ENCODE measurements around the gene PEMT.

The PEMT gene

GRCh38 chr17:17518951-17519350 is 72.6 kb downstream of the PEMT start:
- TF ChIP-seq BCL11A (tag by site-specific recombination; IDR thresholded peaks at IDR 0.05; ENCODE audit: low read depth) (no peak), ZBTB21 (tag by site-specific recombination; IDR thresholded peaks at IDR 0.05) (no peak), SP3 (tag by site-specific recombination; IDR thresholded peaks at IDR 0.05) (no peak), IKZF3 (tag by site-specific recombination; IDR thresholded peaks at IDR 0.05) (no peak), ZNF704 (tag by site-specific recombination; IDR thresholded peaks at IDR 0.05) (no peak), ZNF248 (tag by site-specific recombination; IDR thresholded peaks at IDR 0.05) (no peak), SALL2 (tag by site-specific recombination; IDR thresholded peaks at IDR 0.05; ENCODE audit: borderline replicate concordance) (no peak), ZNF155 (tag by site-specific recombination; IDR thresholded peaks at IDR 0.05) (no peak), ZFP37 (tag by site-specific recombination; IDR thresholded peaks at IDR 0.05) (no peak), TSHZ1 (tag by site-specific recombination; IDR thresholded peaks at IDR 0.05; ENCODE audit: borderline replicate concordance) (no peak), ZNF398 (tag by site-specific recombination; IDR thresholded peaks at IDR 0.05) (no peak), ZNF239 (tag by site-specific recombination; IDR thresholded peaks at IDR 0.05) (no peak), ZNF514 (tag by site-specific recombination; IDR thresholded peaks at IDR 0.05) (no peak), ZNF645 (tag by site-specific recombination; IDR thresholded peaks at IDR 0.05) (no peak), ZNF623 (tag by site-specific recombination; IDR thresholded peaks at IDR 0.05) (no peak), ZNF302 (tag by site-specific recombination; IDR thresholded peaks at IDR 0.05; ENCODE audit: low read depth) (no peak), ZNF792 (tag by site-specific recombination; IDR thresholded peaks at IDR 0.05) (no peak)
- Histone ChIP-seq H3K4me3 (ENCODE audit: low read depth, low read length) (no peak overlapping the region), H3K9me3 (ENCODE audit: control insufficient read depth, insufficient read depth, low read depth, low read length) (no peaks in the 10 kb centered on the region), H3K36me3 (ENCODE audit: control insufficient read depth in 2 of 2, insufficient read depth in 1 of 2, low read length in 2 of 2) (no peaks in the 10 kb centered on the region), H3K27ac (ENCODE audit: extremely low read depth, low read depth, low read length) (no peak overlapping the region), H3K4me1 (ENCODE audit: control insufficient read depth, insufficient read depth, low read length) (peaks cover 2% of the 10 kb centered on the region; the same call in 1 of the 2 replicates)
- POLR2A ChIA-PET: no interaction called here
- CTCF ChIA-PET: interaction anchor here (0.6 to 2.0 kb wide), 2 partner anchors 14 to 22 kb away, joined by 3 to 12 read pairs; partner anchors contain the start of gene RASD1

- Histone ChIP-seq H3K36me3 (ENCODE audit: control insufficient read depth in 2 of 2, insufficient read depth in 1 of 2, low read length in 2 of 2) (no peaks in the 10 kb centered on the region), H3K27ac (ENCODE audit: extremely low read depth, low read depth, low read length) (no peak overlapping the region), H3K4me3 (ENCODE audit: low read depth, low read length) (no peak overlapping the region), H3K4me1 (ENCODE audit: control insufficient read depth, insufficient read depth, low read length) (no peaks in the 10 kb centered on the region; the same call in 1 of the 2 replicates), H3K9me3 (ENCODE audit: control insufficient read depth, insufficient read depth, low read depth, low read length) (no peaks in the 10 kb centered on the region)
- CTCF ChIA-PET: interaction anchor here (0.7 to 2.0 kb wide), 2 partner anchors 21 to 84 kb away, joined by 4 to 12 read pairs; partner anchors contain the start of gene RASD1
- POLR2A ChIA-PET: no interaction called here
- TF ChIP-seq ZNF600 (tag by site-specific recombination; IDR thresholded peaks at IDR 0.05) (0 out of 2 replicates have a peak, but pooled peaks have one; percentile 31), KLF7 (tag by site-specific recombination; IDR thresholded peaks at IDR 0.05; ENCODE audit: borderline replicate concordance) (no peak), ZNF521 (tag by site-specific recombination; IDR thresholded peaks at IDR 0.05) (no peak)
Observed at GRCh38 chr17:17518014-17518413, 73.5 kb downstream of the PEMT start.

Measured in HEK293 (cell line).